KMS-11 (cell line): ENCODE measurements around the gene FFAR3.

Source experiments
- H2AFZ ChIP-seq: fragments of 200-600 bp; sonication (generic); 2 replicates; pipeline ENCODE4 v1.6.1; 2016; ENCODE audit warnings: antibody characterized with exemption, mixed run types, low read depth
- H3K27ac ChIP-seq: fragments of 200-600 bp; sonication (generic); 2 replicates; pipeline ENCODE4 v1.6.1; 2016; ENCODE audit warnings: mild to moderate bottlenecking, mixed run types
- H3K27me3 ChIP-seq: fragments of 200-600 bp; sonication (generic); 2 replicates; pipeline ENCODE4 v1.6.1; 2017; ENCODE audit warnings: mild to moderate bottlenecking, low read depth, mixed run types, moderate library complexity; ENCODE audit not compliant: insufficient read depth
- H3K36me3 ChIP-seq: fragments of 200-600 bp; sonication (generic); 2 replicates; pipeline ENCODE4 v1.6.1; 2017; ENCODE audit warnings: mild to moderate bottlenecking, mixed run types; ENCODE audit not compliant: insufficient read depth
- H3K4me1 ChIP-seq: fragments of 200-600 bp; sonication (generic); 2 replicates; pipeline ENCODE4 v1.6.1; 2016; ENCODE audit warnings: mild to moderate bottlenecking, low read depth, mixed run types; ENCODE audit not compliant: poor library complexity, severe bottlenecking
- H3K4me2 ChIP-seq: fragments of 200-600 bp; sonication (generic); 2 replicates; pipeline ENCODE4 v1.7.0; 2016; ENCODE audit warnings: mild to moderate bottlenecking, mixed run types
- H3K4me3 ChIP-seq: fragments of 200-600 bp; sonication (generic); IDR thresholded peaks from 2 replicates; pipeline ENCODE4 v1.6.1; 2017; ENCODE audit warnings: low read depth, low read length, mixed read lengths; ENCODE audit not compliant: insufficient read depth
- H3K79me2 ChIP-seq: fragments of 200-600 bp; sonication (generic); 2 replicates; pipeline ENCODE4 v1.6.1; 2016; ENCODE audit warnings: low read depth, mixed run types; ENCODE audit not compliant: insufficient read depth
- H3K9ac ChIP-seq: fragments of 200-600 bp; sonication (generic); 2 replicates; pipeline ENCODE4 v1.6.1; 2016; ENCODE audit warnings: mild to moderate bottlenecking, mixed run types
- H4K20me1 ChIP-seq: fragments of 200-600 bp; sonication (generic); 2 replicates; pipeline ENCODE4 v1.6.1; 2016; ENCODE audit warnings: mild to moderate bottlenecking, mixed run types; ENCODE audit not compliant: insufficient read depth
- CTCF ChIP-seq: fragments of 200-600 bp; sonication (generic); conservative IDR thresholded peaks from 2 replicates; pipeline ENCODE4 v1.6.1; 2017; ENCODE audit warnings: low read depth, mild to moderate bottlenecking, antibody characterized with exemption, low read length, moderate library complexity, mixed read lengths

FFAR3 gene

DNA sequence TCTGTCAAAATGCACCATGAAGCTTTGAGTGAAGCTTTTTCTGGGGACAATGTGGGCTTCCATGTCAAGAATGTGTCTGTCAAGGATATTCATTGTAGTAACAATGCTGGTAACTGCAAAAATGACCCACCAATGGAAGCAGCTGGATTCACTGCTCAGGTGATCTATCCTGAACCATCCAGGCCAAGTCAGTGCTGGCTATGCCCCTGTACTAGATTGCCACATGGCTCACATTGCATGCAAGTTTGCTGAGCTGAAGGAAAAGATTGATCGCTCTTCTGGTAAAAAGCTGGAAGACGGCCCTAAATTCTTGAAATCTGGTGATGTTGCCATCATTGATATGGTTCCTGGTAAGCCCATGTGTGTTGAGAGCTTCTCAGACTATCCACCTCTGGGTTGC is 25.3 kb downstream of the FFAR3 start:
- no peaks in the 10 kb centered on the region for H3K79me2 ChIP-seq
- no peak overlapping the region for H3K4me3 ChIP-seq
- H3K36me3 ChIP-seq = no peaks in the 10 kb centered on the region
- H3K4me1 ChIP-seq = no peaks in the 10 kb centered on the region
- H3K27me3 ChIP-seq = peaks cover 7% of the 10 kb centered on the region; the same call in 1 of the 2 replicates
- H4K20me1 ChIP-seq = no peaks in the 10 kb centered on the region
- no peak overlapping the region for H3K4me2 ChIP-seq
- H3K9ac ChIP-seq = no peak overlapping the region
- no peak overlapping the region for H2AFZ ChIP-seq
- H3K27ac ChIP-seq = no peak overlapping the region
- no peak for TF ChIP-seq CTCF

GRCh38 chr19:35388277-35389054 is 30.2 kb downstream of the FFAR3 start:
- no peak overlapping the region for H3K4me3 ChIP-seq
- no peak overlapping the region for H3K4me2 ChIP-seq
- no peak overlapping the region for H3K9ac ChIP-seq
- H3K36me3 ChIP-seq = no peaks in the 10 kb centered on the region
- H2AFZ ChIP-seq = no peak overlapping the region
- H3K79me2 ChIP-seq = no peaks in the 10 kb centered on the region
- no peaks in the 10 kb centered on the region for H4K20me1 ChIP-seq
- H3K4me1 ChIP-seq = no peaks in the 10 kb centered on the region
- TF ChIP-seq CTCF = no peak
- peaks cover 13% of the 10 kb centered on the region for H3K27me3 ChIP-seq
- H3K27ac ChIP-seq = no peak overlapping the region

DNA sequence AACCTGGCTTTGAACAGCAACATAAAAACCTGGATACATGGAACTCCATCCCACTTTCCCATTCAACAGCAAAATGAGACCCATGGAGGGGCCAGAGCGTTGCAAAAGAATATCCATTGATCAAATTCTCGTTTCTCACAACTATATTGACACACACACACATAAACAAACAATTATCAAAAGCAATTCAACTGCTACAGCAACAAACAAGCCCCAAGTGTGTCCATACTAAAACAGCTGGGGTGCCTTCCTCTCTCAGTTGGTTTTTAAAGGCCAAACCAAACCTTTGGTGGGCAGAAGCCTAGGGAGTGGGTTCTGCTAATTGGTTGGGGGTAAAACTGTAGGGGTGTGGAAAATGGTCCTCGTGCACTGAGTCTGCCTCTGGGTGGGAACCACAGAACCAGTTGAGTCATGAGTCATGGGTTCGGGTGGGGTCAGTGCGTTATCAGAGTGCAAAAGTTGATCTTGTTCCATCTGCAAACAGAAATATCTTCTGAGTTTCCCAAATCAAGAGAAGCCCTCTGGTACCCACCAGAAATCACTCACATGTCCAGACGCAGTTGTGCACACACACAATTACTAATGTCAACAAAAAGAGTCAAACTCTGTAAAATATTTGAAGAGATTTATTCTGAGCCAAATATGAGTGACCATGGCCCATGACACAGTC is 31.1 kb downstream of the FFAR3 start:
- Histone ChIP-seq H3K4me1 (no peaks in the 10 kb centered on the region), H3K27ac (no peak overlapping the region), H4K20me1 (no peaks in the 10 kb centered on the region), H3K9ac (no peak overlapping the region), H3K36me3 (no peaks in the 10 kb centered on the region), H3K4me2 (no peak overlapping the region), H3K79me2 (no peaks in the 10 kb centered on the region), H3K4me3 (no peak overlapping the region), H3K27me3 (peaks cover 13% of the 10 kb centered on the region), H2AFZ (no peak overlapping the region)
- TF ChIP-seq CTCF = no peak

DNA sequence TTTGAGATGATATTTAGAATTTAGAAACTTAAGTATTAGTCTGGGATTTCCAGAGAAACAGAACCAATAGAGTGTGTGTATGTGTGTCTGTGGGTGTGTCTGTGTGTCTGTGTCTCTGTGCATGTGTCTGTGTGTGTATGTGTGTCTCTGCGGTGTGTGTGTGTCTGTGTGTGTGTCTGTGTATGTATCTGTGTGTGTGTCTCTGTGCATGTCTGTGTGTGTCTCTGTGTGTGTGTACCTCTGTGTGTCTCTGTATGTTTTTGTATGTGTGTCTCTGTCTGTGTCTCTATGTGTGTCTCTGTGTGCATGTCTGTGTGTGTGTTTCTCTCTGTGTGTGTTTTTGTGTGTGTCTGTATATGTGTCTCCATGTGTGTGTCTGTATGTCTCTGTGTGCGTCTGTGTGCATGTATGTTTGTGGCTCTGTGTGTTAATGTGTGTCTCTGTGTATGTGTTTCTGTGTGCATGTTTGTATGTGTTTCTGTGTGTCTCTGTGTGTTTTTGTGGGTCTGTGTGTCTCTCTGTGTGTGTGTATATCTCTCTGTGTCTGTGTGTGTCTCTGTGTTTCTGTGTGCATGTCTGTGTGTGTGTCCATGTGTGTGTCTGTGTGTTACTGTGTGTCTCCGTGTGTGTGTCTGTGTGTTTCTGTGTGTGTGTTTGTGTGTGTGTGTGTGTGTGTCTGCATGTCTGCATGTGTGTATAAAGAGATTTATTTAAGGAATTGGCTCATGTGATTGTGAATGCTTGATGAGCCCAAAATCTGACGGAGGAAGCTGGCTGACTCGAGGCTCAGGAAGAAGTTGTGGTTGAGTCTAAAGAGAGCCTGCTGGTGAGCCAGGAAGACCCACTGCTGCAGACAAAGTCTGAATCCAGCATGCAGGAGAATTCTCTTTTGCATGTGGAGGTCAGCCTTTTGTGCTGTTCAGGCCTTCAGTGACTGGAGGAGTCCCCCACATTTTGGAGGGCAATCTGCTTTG is 34.8 kb downstream of the FFAR3 start:
- H2AFZ ChIP-seq = no peak overlapping the region
- no peaks in the 10 kb centered on the region for H4K20me1 ChIP-seq
- no peak overlapping the region for H3K9ac ChIP-seq
- no peak for TF ChIP-seq CTCF
- no peak overlapping the region for H3K4me3 ChIP-seq
- no peaks in the 10 kb centered on the region for H3K36me3 ChIP-seq
- no peaks in the 10 kb centered on the region for H3K4me1 ChIP-seq
- H3K27ac ChIP-seq = no peak overlapping the region
- peaks cover 15% of the 10 kb centered on the region for H3K27me3 ChIP-seq
- H3K79me2 ChIP-seq = no peaks in the 10 kb centered on the region
- no peak overlapping the region for H3K4me2 ChIP-seq
